Natural killer cell (primary cell): ENCODE results near the gene ICOS. TPM values are rescaled to one million over a fixed set of nuclear protein-coding genes. Genes with fewer than 3 reads are reported as not detected.

ENCODE experiments used
- ATAC-seq, 3 donors: fragments of 150-1000 bp in 2 of 3; fragments of 200-7000 bp in 1 of 3; cut with Tn5 transposase; 1 replicate in 1 of 3; 2 replicates in 2 of 3; pipeline ENCODE4 v1.10.0; 2021; ENCODE audit warnings: mild to moderate bottlenecking in 2 of 3, moderate library complexity in 2 of 3
- DNase-seq, 2 donors: peaks; one replicate each; pipeline versions ENCODE4 v3.0.0 to v3.0.0-alpha.2; 2013 to 2021; ENCODE audit warnings: mixed read lengths in 1 of 2
- H3K27ac ChIP-seq: one replicate; pipeline ENCODE4 v1.5.1; 2013; ENCODE audit warnings: mild to moderate bottlenecking, low read length
- H3K27me3 ChIP-seq: one replicate; pipeline ENCODE4 v1.6.1; 2013; ENCODE audit warnings: low read length; ENCODE audit not compliant: control insufficient read depth, insufficient read depth
- H3K36me3 ChIP-seq: one replicate; pipeline ENCODE4 v1.6.1; 2013; ENCODE audit warnings: low read length; ENCODE audit not compliant: control insufficient read depth, insufficient read depth
- H3K4me1 ChIP-seq: one replicate; pipeline ENCODE4 v1.6.1; 2013; ENCODE audit warnings: low read length; ENCODE audit not compliant: control insufficient read depth, insufficient read depth
- H3K4me3 ChIP-seq: one replicate; pipeline ENCODE4 v1.5.1; 2013; ENCODE audit warnings: low read length
- H3K9me3 ChIP-seq: one replicate; pipeline ENCODE4 v1.6.1; 2013; ENCODE audit warnings: low read length; ENCODE audit not compliant: control insufficient read depth, insufficient read depth
- H3K27ac Mint-ChIP-seq, 2 donors: one replicate each; pipeline ENCODE4 v1.8.0; 2022; ENCODE audit warnings: mild to moderate bottlenecking in 2 of 2, mixed read lengths in 2 of 2, moderate library complexity in 1 of 2
- H3K27me3 Mint-ChIP-seq, 2 donors: one replicate each; pipeline ENCODE4 v1.8.0; 2022; ENCODE audit warnings: low read depth in 2 of 2, mixed read lengths in 2 of 2
- H3K36me3 Mint-ChIP-seq: one replicate; pipeline ENCODE4 v1.8.0; 2022; ENCODE audit warnings: mixed read lengths
- H3K4me1 Mint-ChIP-seq, 2 donors: one replicate each; pipeline ENCODE4 v1.8.0; 2022; ENCODE audit warnings: mixed read lengths in 2 of 2
- H3K4me3 Mint-ChIP-seq: one replicate; pipeline ENCODE4 v1.8.0; 2022; ENCODE audit warnings: mild to moderate bottlenecking, moderate library complexity, mixed read lengths
- H3K9me3 Mint-ChIP-seq, 2 donors: one replicate each; pipeline ENCODE4 v1.8.0; 2022; ENCODE audit warnings: mixed read lengths in 2 of 2
- CTCF ChIP-seq: fragments of 200-600 bp; IDR thresholded peaks from one replicate; pipeline ENCODE4 v1.8.0; 2022; ENCODE audit warnings: antibody characterized with exemption
- WGBS: methylation state at CpG from one replicate; pipeline ENCODE4 v1.1.7; 2013; ENCODE audit warnings: missing lambda C conversion rate; ENCODE audit not compliant: insufficient coverage; 5-methylcytosine and 5-hydroxymethylcytosine counted together
- intact Hi-C: fragments of 100-400 bp; cut with micrococcal nuclease; formaldehyde crosslinking; loops from one replicate; pipeline ENCODE4 v1.14.2; 2022
- total RNA-seq, 4 donors: library from RNA; stranded (reverse); fragments of 120-200 nt in 1 of 4; gene quantifications; one replicate each; pipeline versions ENCODE4 v1.2.3 to v1.2.4, GENCODE V29; 2013 to 2022

ICOS gene
- total RNA-seq, 3 donors from 2014 or later (not counting 1 experiment from before 2014, with no cell fraction given), result 0.35 to 4.2 (median 1.7) TPM

- Mint-ChIP-seq H3K9me3 (no peaks in the 10 kb centered on the region), H3K4me3 (no peak overlapping the region), H3K4me1 (peaks cover 0 to 5% of the 10 kb centered on the region in 2 donors), H3K27me3 (peaks cover under 1 to 1% of the 10 kb centered on the region in 2 donors), H3K27ac (no peak overlapping the region), H3K36me3 (no peaks in the 10 kb centered on the region)
- DNase-seq, result no peak
- no peak for TF ChIP-seq CTCF
- intact Hi-C loops, result loop anchor here (5.0 kb wide), 1 partner anchor 426 kb away; no protein-coding TSS in a partner anchor
- Histone ChIP-seq H3K27me3 (no peaks in the 10 kb centered on the region), H3K4me1 (peaks cover 7% of the 10 kb centered on the region), H3K4me3 (no peak overlapping the region), H3K36me3 (no peaks in the 10 kb centered on the region), H3K27ac (no peak overlapping the region), H3K9me3 (no peaks in the 10 kb centered on the region)
- WGBS, result 75% methylated on average over 3 of the region's 3 CpGs
- no peak for ATAC-seq
Observed at GRCh38 chr2:203908797-203909185, 27.8 kb upstream of the ICOS start.

GRCh38 chr2:203909261-203909967, 27.1 kb upstream of the ICOS start:
- H3K27ac ChIP-seq, result no peak overlapping the region
- DNase-seq, result peak in 1 of 2 donors; percentile 69
- H3K4me3 ChIP-seq, result no peak overlapping the region
- H3K27ac Mint-ChIP-seq, result no peak overlapping the region
- peak; percentile 32 for TF ChIP-seq CTCF
- no peaks in the 10 kb centered on the region for H3K27me3 ChIP-seq
- intact Hi-C loops, result loop anchor here (5.0 kb wide), 1 partner anchor 427 kb away; no protein-coding TSS in a partner anchor
- ATAC-seq, result peak in 2 of 3 donors; percentile 27 to 49
- no peaks in the 10 kb centered on the region for H3K9me3 Mint-ChIP-seq
- no peaks in the 10 kb centered on the region for H3K36me3 Mint-ChIP-seq
- H3K36me3 ChIP-seq, result no peaks in the 10 kb centered on the region
- no peak overlapping the region for H3K4me3 Mint-ChIP-seq
- H3K4me1 ChIP-seq, result peaks cover 7% of the 10 kb centered on the region
- H3K9me3 ChIP-seq, result no peaks in the 10 kb centered on the region
- H3K4me1 Mint-ChIP-seq, result peaks cover 4 to 11% of the 10 kb centered on the region in 2 donors
- peaks cover 6 to 7% of the 10 kb centered on the region in 2 donors for H3K27me3 Mint-ChIP-seq
- 28% methylated on average over 7 of the region's 8 CpGs for WGBS

- peaks cover 10 to 17% of the 10 kb centered on the region in 2 donors for H3K4me1 Mint-ChIP-seq
- no peak overlapping the region for H3K27ac ChIP-seq
- intact Hi-C loops, result loop anchor here (5.0 kb wide), 1 partner anchor 428 kb away; no protein-coding TSS in a partner anchor
- H3K4me1 ChIP-seq, result peaks cover 9% of the 10 kb centered on the region
- H3K4me3 ChIP-seq, result no peak overlapping the region
- 78% methylated on average over 4 of the region's 5 CpGs for WGBS
- DNase-seq (no peak), ATAC-seq (no peak)
- peak; percentile 2 for TF ChIP-seq CTCF
- peaks cover 6 to 8% of the 10 kb centered on the region in 2 donors for H3K27me3 Mint-ChIP-seq
- H3K9me3 Mint-ChIP-seq, result no peaks in the 10 kb centered on the region
- H3K27me3 ChIP-seq, result no peaks in the 10 kb centered on the region
- no peaks in the 10 kb centered on the region for H3K36me3 ChIP-seq
- H3K4me3 Mint-ChIP-seq, result no peak overlapping the region
- H3K36me3 Mint-ChIP-seq, result no peaks in the 10 kb centered on the region
- no peak overlapping the region for H3K27ac Mint-ChIP-seq
- H3K9me3 ChIP-seq, result no peaks in the 10 kb centered on the region
Observed at GRCh38 chr2:203909974-203910373, 26.6 kb upstream of the ICOS start.
